ENCODE results near the gene NACC1. TPM values are rescaled to one million over a fixed set of nuclear protein-coding genes. Genes with fewer than 3 reads are reported as not detected.

The NACC1 gene
- total and polyA plus RNA-seq, 4 donors: 0.86 to 24.7 (median 17.7) TPM

- WGBS: under 1% methylated on average over 59 of the region's 59 CpGs
- DNase-seq (ENCODE audit: low spot score): peak; percentile 99
- H3K36me3 ChIP-seq (ENCODE audit: control insufficient read depth in 4 of 4, insufficient read depth in 3 of 4, low read depth in 1 of 4, low read length in 3 of 4): no peaks in the 10 kb centered on the region
- TF ChIP-seq HNF4G (IDR thresholded peaks at IDR 0.05): no peak
- TF ChIP-seq RXRA (IDR thresholded peaks at IDR 0.05): peak; percentile 53 to 54
- TF ChIP-seq, protein P1, sequence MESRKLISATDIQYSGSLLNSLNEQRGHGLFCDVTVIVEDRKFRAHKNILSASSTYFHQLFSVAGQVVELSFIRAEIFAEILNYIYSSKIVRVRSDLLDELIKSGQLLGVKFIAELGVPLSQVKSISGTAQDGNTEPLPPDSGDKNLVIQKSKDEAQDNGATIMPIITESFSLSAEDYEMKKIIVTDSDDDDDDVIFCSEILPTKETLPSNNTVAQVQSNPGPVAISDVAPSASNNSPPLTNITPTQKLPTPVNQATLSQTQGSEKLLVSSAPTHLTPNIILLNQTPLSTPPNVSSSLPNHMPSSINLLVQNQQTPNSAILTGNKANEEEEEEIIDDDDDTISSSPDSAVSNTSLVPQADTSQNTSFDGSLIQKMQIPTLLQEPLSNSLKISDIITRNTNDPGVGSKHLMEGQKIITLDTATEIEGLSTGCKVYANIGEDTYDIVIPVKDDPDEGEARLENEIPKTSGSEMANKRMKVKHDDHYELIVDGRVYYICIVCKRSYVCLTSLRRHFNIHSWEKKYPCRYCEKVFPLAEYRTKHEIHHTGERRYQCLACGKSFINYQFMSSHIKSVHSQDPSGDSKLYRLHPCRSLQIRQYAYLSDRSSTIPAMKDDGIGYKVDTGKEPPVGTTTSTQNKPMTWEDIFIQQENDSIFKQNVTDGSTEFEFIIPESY (IDR thresholded peaks at IDR 0.05): no peak
- TF ChIP-seq MAX (IDR thresholded peaks at IDR 0.05): no peak
- peak; percentile 4 to 19 for TF ChIP-seq HNF4A (conservative IDR thresholded peaks at IDR 0.05)
- TF ChIP-seq SP1 (IDR thresholded peaks at IDR 0.05): peak; percentile 77
- TF ChIP-seq RAD21 (IDR thresholded peaks at IDR 0.05): peak; percentile 9 to 50
- TF ChIP-seq TAF1 (conservative IDR thresholded peaks at IDR 0.05): peak; percentile 100
- TF ChIP-seq EGR1 (IDR thresholded peaks at IDR 0.05; ENCODE audit: low read depth in 2 of 2): peak; percentile 59 to 73
- TF ChIP-seq CTCF (IDR thresholded peaks at IDR 0.05; ENCODE audit: low read depth, low read length, missing input control): no peak
- no peak for TF ChIP-seq FOXA1 (IDR thresholded peaks at IDR 0.05)
- peak; percentile 73 for TF ChIP-seq YY1 (IDR thresholded peaks at IDR 0.05)
- TF ChIP-seq JUND (IDR thresholded peaks at IDR 0.05): peak in 1 of 2 donors; percentile 70
- TF ChIP-seq GABPA (IDR thresholded peaks at IDR 0.05 in 1 of 2, conservative IDR thresholded peaks at IDR 0.05 in 1 of 2): peak in 1 of 2 donors; percentile 58
- TF ChIP-seq FOXA2 (IDR thresholded peaks at IDR 0.05): no peak
- TF ChIP-seq, protein P2, sequence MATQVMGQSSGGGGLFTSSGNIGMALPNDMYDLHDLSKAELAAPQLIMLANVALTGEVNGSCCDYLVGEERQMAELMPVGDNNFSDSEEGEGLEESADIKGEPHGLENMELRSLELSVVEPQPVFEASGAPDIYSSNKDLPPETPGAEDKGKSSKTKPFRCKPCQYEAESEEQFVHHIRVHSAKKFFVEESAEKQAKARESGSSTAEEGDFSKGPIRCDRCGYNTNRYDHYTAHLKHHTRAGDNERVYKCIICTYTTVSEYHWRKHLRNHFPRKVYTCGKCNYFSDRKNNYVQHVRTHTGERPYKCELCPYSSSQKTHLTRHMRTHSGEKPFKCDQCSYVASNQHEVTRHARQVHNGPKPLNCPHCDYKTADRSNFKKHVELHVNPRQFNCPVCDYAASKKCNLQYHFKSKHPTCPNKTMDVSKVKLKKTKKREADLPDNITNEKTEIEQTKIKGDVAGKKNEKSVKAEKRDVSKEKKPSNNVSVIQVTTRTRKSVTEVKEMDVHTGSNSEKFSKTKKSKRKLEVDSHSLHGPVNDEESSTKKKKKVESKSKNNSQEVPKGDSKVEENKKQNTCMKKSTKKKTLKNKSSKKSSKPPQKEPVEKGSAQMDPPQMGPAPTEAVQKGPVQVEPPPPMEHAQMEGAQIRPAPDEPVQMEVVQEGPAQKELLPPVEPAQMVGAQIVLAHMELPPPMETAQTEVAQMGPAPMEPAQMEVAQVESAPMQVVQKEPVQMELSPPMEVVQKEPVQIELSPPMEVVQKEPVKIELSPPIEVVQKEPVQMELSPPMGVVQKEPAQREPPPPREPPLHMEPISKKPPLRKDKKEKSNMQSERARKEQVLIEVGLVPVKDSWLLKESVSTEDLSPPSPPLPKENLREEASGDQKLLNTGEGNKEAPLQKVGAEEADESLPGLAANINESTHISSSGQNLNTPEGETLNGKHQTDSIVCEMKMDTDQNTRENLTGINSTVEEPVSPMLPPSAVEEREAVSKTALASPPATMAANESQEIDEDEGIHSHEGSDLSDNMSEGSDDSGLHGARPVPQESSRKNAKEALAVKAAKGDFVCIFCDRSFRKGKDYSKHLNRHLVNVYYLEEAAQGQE (IDR thresholded peaks at IDR 0.05): peak; percentile 96
- TF ChIP-seq ATF3 (IDR thresholded peaks at IDR 0.05): no peak
- peak; percentile 38 for TF ChIP-seq NR2F2 (IDR thresholded peaks at IDR 0.05)
- no peaks in the 10 kb centered on the region for H3K9me3 ChIP-seq (ENCODE audit: control insufficient read depth in 4 of 4, low read length in 3 of 4)
- peak overlapping the region; percentile 99 to 100 for H3K27ac ChIP-seq (ENCODE audit: low read depth in 1 of 2, low read length in 2 of 2)
- peak overlapping the region; percentile 99 for H3K9ac ChIP-seq (ENCODE audit: low read depth in 1 of 2, low read length in 2 of 2)
- no peaks in the 10 kb centered on the region for H3K27me3 ChIP-seq (ENCODE audit: control insufficient read depth in 4 of 4, insufficient read depth in 4 of 4, low read length in 3 of 4)
- H3K4me1 ChIP-seq (ENCODE audit: control insufficient read depth in 4 of 4, insufficient read depth in 4 of 4, low read length in 3 of 4): peaks cover 5 to 28% (median 21%) of the 10 kb centered on the region in 4 donors
- H3K4me3 ChIP-seq (ENCODE audit: low read depth in 1 of 3, low read length in 3 of 3): peak overlapping the region; percentile 71 to 97 (median 93)
Observed at GRCh38 chr19:13152974-13153568, 35.0 kb downstream of the NACC1 start.
